GM12878 (cell line): ENCODE results near the gene CLIC3.

Source experiments
- CEBPB ChIP-seq, 2 experiments: fragments of 150-350 bp in 1 of 2; IDR thresholded peaks; 2 replicates each; pipeline ENCODE4 v1.6.1; 2012 to 2014; ENCODE audit warnings: low read depth in 2 of 2, low read length in 2 of 2, borderline replicate concordance in 1 of 2, inconsistent platforms in 1 of 2
- CREM ChIP-seq: IDR thresholded peaks from 2 replicates; pipeline ENCODE4 v1.6.1; 2014; ENCODE audit warnings: antibody characterized with exemption, low read depth
- DPF2 ChIP-seq: fragments of 450-650 bp; IDR thresholded peaks from 2 replicates; pipeline ENCODE4 v1.6.1; 2017; ENCODE audit warnings: mild to moderate bottlenecking
- KAT2A ChIP-seq: conservative IDR thresholded peaks from 2 replicates; pipeline ENCODE4 v1.6.1; 2011; ENCODE audit warnings: low read depth, low read length; ENCODE audit not compliant: control insufficient read depth
- MXI1 ChIP-seq: fragments of 150-350 bp; IDR thresholded peaks from 2 replicates; pipeline ENCODE4 v1.6.1; 2011; ENCODE audit warnings: low read depth, mild to moderate bottlenecking, inconsistent platforms, low read length, improper control_type of control experiment
- POLR2A ChIP-seq: IDR thresholded peaks from 2 replicates; pipeline ENCODE4 v1.6.1; 2011; ENCODE audit warnings: low read depth, mild to moderate bottlenecking, low read length
- TAF1 ChIP-seq: IDR thresholded peaks from 2 replicates; pipeline ENCODE4 v1.6.1; 2011; ENCODE audit warnings: mild to moderate bottlenecking, low read depth, low read length, borderline replicate concordance
- TF ChIP-seq, protein P1 (sequence below): IDR thresholded peaks from 2 replicates; pipeline ENCODE4 v1.6.1; 2011; ENCODE audit warnings: low read depth, low read length, improper control_type of control experiment, borderline replicate concordance
- TF ChIP-seq, protein P2 (sequence below), 3 experiments: IDR thresholded peaks in 2 of 3; conservative IDR thresholded peaks in 1 of 3; 2 replicates each; pipeline ENCODE4 v1.5.1; 2011; ENCODE audit warnings: low read depth in 3 of 3, low read length in 3 of 3, mild to moderate bottlenecking in 3 of 3, control low read depth in 2 of 3, moderate library complexity in 2 of 3, inconsistent platforms in 1 of 3, mixed read lengths in 1 of 3; ENCODE audit not compliant: control insufficient read depth in 2 of 3, insufficient read depth in 1 of 3; ENCODE audit errors: extremely low read depth in 1 of 3
- TF ChIP-seq, protein P3 (sequence below): IDR thresholded peaks from 2 replicates; pipeline ENCODE4 v1.6.1; 2012; ENCODE audit warnings: mild to moderate bottlenecking, low read depth, low read length
- TF ChIP-seq, protein P4 (sequence below): fragments of 450-650 bp; formaldehyde crosslinking; IDR thresholded peaks from 2 replicates; pipeline ENCODE4 v1.4.0; 2020; ENCODE audit warnings: mild to moderate bottlenecking, moderate library complexity

DNA sequence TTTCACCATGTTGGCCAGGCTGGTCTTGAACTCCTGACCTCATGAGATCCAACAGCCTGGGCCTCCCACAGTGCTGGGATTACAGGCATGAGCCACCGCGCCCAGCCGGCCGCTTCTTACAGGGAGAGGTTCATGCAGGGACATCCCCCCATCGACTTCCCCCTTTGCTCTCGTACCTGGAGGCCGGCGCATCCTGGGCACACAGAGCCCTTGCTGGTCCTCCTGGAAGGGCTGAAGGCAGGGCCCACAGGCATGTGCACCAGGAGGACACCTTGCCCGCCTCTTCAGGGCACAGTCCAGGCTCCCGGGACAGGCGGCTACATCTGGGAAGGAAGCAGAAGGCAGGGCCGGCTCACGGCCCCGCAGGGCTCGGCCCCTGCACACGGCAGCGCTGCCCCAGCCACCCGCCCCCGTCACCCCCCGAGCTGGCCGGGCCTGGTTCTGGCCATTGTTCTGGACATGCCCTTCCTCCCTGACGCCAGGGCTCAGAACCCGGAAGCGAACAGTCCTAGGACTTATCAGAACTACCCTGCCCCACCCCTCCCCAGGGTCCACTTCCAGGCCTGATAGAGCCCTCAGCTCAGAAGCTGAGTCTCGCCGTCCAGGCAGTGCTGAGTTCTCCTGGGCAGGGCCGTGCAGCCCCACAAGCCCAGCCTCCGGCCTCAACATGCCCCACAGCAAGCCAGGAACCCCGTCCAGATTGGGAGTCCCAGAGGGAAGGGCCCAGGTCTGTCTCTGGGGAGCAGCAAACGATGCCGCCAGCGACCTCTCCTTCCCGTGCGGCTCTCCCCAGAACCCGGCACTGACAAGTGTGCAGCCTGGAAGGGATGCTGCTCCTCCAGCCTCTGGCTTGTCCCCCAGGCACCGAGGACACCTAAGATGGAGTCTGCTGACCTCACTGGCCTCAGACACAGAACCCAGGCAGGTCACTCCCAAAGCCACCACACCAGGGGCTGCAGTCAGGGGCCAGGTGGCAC is 46.7 kb upstream of the CLIC3 start:
- TF ChIP-seq CEBPB (IDR thresholded peaks at IDR 0.05; ENCODE audit: borderline replicate concordance in 1 of 2, low read depth in 2 of 2, low read length in 2 of 2) (no peak), POLR2A (no peak), TAF1 (no peak), DPF2 (no peak), KAT2A (no peak), MXI1 (no peak), CREM (no peak)
- TF ChIP-seq, protein P1, sequence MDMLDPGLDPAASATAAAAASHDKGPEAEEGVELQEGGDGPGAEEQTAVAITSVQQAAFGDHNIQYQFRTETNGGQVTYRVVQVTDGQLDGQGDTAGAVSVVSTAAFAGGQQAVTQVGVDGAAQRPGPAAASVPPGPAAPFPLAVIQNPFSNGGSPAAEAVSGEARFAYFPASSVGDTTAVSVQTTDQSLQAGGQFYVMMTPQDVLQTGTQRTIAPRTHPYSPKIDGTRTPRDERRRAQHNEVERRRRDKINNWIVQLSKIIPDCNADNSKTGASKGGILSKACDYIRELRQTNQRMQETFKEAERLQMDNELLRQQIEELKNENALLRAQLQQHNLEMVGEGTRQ, result no peak
- TF ChIP-seq, protein P2, sequence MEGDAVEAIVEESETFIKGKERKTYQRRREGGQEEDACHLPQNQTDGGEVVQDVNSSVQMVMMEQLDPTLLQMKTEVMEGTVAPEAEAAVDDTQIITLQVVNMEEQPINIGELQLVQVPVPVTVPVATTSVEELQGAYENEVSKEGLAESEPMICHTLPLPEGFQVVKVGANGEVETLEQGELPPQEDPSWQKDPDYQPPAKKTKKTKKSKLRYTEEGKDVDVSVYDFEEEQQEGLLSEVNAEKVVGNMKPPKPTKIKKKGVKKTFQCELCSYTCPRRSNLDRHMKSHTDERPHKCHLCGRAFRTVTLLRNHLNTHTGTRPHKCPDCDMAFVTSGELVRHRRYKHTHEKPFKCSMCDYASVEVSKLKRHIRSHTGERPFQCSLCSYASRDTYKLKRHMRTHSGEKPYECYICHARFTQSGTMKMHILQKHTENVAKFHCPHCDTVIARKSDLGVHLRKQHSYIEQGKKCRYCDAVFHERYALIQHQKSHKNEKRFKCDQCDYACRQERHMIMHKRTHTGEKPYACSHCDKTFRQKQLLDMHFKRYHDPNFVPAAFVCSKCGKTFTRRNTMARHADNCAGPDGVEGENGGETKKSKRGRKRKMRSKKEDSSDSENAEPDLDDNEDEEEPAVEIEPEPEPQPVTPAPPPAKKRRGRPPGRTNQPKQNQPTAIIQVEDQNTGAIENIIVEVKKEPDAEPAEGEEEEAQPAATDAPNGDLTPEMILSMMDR (IDR thresholded peaks at IDR 0.05 in 2 of 3, conservative IDR thresholded peaks at IDR 0.05 in 1 of 3; ENCODE audit: control insufficient read depth in 2 of 3, extremely low read depth in 1 of 3, insufficient read depth in 1 of 3, low read depth in 3 of 3, low read length in 3 of 3), result no peak
- TF ChIP-seq, protein P3, sequence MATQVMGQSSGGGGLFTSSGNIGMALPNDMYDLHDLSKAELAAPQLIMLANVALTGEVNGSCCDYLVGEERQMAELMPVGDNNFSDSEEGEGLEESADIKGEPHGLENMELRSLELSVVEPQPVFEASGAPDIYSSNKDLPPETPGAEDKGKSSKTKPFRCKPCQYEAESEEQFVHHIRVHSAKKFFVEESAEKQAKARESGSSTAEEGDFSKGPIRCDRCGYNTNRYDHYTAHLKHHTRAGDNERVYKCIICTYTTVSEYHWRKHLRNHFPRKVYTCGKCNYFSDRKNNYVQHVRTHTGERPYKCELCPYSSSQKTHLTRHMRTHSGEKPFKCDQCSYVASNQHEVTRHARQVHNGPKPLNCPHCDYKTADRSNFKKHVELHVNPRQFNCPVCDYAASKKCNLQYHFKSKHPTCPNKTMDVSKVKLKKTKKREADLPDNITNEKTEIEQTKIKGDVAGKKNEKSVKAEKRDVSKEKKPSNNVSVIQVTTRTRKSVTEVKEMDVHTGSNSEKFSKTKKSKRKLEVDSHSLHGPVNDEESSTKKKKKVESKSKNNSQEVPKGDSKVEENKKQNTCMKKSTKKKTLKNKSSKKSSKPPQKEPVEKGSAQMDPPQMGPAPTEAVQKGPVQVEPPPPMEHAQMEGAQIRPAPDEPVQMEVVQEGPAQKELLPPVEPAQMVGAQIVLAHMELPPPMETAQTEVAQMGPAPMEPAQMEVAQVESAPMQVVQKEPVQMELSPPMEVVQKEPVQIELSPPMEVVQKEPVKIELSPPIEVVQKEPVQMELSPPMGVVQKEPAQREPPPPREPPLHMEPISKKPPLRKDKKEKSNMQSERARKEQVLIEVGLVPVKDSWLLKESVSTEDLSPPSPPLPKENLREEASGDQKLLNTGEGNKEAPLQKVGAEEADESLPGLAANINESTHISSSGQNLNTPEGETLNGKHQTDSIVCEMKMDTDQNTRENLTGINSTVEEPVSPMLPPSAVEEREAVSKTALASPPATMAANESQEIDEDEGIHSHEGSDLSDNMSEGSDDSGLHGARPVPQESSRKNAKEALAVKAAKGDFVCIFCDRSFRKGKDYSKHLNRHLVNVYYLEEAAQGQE, result no peak
- TF ChIP-seq, protein P4, sequence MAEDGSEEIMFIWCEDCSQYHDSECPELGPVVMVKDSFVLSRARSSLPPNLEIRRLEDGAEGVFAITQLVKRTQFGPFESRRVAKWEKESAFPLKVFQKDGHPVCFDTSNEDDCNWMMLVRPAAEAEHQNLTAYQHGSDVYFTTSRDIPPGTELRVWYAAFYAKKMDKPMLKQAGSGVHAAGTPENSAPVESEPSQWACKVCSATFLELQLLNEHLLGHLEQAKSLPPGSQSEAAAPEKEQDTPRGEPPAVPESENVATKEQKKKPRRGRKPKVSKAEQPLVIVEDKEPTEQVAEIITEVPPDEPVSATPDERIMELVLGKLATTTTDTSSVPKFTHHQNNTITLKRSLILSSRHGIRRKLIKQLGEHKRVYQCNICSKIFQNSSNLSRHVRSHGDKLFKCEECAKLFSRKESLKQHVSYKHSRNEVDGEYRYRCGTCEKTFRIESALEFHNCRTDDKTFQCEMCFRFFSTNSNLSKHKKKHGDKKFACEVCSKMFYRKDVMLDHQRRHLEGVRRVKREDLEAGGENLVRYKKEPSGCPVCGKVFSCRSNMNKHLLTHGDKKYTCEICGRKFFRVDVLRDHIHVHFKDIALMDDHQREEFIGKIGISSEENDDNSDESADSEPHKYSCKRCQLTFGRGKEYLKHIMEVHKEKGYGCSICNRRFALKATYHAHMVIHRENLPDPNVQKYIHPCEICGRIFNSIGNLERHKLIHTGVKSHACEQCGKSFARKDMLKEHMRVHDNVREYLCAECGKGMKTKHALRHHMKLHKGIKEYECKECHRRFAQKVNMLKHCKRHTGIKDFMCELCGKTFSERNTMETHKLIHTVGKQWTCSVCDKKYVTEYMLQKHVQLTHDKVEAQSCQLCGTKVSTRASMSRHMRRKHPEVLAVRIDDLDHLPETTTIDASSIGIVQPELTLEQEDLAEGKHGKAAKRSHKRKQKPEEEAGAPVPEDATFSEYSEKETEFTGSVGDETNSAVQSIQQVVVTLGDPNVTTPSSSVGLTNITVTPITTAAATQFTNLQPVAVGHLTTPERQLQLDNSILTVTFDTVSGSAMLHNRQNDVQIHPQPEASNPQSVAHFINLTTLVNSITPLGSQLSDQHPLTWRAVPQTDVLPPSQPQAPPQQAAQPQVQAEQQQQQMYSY (CRISPR knock-in tag), result no peak
